Dedifferentiated amniotic fluid mesenchymal stem cell (primary cell): Measurements from ENCODE around the gene SLC12A7.
"Not testable (repeated sequence)": the region's sequence is repeated elsewhere in the genome, so short reads cannot be mapped to it uniquely, and the experiment has no call there.

Experiments used
- DNase-seq: peaks from one replicate; pipeline ENCODE4 v3.0.0-alpha.2; 2016; ENCODE audit errors: extremely low spot score

Gene SLC12A7

GRCh38 chr5:1062761-1063568, 48.9 kb downstream of the SLC12A7 start:
- no peak for DNase-seq

- DNase-seq = no peak
Observed at GRCh38 chr5:1061916-1062315, 49.9 kb downstream of the SLC12A7 start.

DNA sequence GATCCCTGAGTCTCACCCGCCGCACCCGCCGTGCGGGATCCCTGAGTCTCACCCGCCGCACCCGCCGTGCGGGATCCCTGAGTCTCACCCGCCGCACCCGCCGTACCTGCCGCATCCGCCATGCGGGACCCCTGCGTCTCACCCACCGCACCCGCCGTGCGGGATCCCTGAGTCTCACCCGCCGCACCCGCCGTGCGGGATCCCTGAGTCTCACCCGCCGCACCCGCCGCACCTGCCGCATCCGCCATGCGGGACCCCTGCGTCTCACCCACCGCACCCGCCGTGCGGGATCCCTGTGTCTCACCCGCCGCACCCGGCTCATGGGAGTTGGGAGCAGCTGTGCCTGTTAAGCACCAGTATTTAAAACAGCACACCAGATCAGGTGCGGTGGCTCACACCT, 50.6 kb downstream of the SLC12A7 start:
- DNase-seq = not testable (repeated sequence)

- DNase-seq = no peak
Observed at GRCh38 chr5:1060535-1060981, 51.3 kb downstream of the SLC12A7 start.

GRCh38 chr5:1059884-1060263, 52.0 kb downstream of the SLC12A7 start:
- DNase-seq = no peak

DNA sequence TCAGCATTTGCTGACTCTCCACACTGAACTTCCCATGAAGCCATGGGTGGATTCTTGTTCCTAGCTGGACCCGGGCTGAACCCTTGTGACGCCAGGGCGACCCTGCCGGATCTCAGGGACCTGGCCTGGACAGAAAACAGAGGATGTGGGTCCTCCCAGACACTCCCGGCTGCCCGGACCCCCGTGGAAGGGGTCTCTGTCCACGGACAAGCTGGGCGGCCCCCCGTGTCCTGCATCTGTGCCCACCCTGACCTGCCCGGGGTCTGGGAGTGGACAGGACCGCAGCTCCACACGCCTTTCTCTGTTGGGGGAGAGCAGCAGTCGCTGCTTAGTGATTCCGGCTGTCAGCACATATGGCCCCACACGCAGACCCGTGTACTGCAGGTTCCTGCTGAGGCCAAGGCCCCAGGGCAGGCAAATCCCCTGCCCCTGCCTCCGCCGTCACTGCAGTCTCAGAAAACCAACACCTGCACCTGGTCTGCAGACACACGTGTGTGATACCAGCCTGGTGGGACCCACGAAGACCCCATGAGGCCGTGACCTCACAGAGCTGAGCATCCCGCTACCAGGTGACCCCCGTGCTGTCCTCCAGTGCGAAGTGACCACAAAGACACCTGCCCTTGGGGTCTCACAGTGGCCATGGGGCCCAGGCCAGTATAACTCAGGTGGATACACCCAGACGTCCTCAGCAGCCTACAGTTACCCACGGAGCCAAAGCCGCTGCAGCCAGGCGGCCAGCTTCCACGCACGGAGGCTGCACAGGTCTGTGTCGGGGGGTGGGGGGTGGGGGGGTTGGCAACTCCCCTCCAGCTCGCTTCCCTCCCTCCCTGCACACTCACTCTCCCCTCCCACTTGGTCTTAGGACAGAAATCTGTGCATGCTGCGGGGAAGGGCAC, 52.6 kb downstream of the SLC12A7 start:
- DNase-seq = no peak

DNA sequence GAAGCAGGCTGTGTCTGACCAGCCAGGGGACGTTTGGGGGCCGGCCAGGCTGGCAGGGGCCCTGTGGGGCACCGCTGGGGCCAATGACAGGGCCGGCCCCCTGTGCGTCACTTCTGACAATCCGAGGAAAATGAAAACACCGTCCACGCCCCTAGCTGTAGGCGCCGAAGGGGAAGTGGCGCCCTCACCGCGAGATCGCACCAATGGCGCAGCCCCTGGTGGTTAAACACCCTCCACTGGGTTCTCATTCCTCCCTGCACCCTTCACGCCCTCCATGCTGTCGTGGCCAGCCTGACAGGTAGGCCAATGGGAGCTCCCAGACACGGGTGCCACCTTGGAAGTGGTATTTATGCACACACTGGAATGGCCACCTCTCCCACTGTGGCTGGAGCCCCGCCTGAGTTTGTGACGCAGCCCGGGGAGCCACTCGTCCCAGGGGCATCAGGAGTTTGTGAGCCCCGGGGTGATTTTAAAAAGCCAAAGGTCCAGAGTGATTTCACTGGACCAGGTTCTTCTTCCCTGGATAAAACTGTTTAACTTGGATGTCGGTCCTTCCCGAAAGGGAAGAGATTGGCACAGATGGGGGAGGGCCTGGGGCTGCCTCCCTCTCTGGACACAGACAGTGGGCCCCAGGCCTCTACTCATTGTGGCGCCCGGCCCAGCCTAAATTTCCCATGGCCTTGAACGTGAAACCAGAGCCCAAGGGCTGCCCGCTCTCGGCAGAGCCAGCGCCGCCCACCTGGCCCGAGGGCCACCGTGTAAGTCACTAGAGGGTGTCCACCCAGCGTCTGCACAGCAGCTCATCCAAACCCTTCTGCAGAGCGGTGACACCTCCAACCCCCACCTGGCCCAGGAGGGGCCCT, 53.5 kb downstream of the SLC12A7 start:
- DNase-seq = no peak

GRCh38 chr5:1057485-1058082, 54.3 kb downstream of the SLC12A7 start:
- DNase-seq = no peak

DNA sequence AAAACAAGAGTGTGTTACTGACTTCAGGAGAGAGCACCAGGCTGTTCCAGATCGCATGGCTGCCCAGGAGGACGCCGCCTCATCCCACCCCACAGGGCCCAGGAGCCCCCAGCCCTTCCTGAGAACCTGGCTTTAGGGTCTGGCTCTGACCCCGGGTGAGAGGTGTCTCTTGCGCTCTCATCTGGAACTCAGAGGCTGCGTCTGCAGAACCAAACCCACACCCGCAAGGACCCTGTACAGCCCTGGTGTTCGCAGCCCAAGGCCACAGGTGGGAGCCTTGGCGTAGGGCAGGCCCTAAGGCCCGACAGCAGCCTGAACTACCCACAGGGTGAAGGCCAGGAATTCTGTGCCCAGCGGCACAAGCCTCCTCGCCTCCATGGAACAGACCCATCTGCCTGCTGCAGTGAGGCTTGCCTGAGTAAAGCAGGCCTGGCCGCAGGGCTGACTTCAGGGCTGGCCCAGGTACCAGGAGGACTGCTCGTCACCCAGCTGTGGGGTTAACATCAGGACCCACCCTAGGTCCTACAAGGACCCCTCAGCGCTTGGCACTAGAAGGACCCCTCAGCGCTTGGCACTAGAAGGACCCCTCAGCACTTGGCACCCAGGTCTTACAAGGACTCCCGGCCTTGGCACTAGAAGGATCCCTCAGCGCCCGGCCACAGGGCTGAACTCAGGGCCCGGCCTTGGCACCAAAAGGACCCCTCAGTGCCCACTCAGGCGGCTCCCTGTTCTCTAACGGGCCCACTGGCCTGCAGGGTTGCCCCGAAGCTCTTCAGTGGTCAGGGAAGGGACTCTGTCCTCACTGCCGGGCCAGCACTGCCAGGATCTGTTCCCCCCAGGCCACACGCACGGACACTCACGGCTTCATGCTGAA, 55.0 kb downstream of the SLC12A7 start:
- no peak for DNase-seq

- DNase-seq = no peak
Observed at GRCh38 chr5:1055896-1056610, 55.8 kb downstream of the SLC12A7 start.

GRCh38 chr5:1054799-1055775, 56.8 kb downstream of the SLC12A7 start:
- no peak for DNase-seq

- DNase-seq = no peak
Observed at GRCh38 chr5:1054018-1054798, 57.7 kb downstream of the SLC12A7 start.

- no peak for DNase-seq
Observed at GRCh38 chr5:1053391-1054017, 58.4 kb downstream of the SLC12A7 start.

DNA sequence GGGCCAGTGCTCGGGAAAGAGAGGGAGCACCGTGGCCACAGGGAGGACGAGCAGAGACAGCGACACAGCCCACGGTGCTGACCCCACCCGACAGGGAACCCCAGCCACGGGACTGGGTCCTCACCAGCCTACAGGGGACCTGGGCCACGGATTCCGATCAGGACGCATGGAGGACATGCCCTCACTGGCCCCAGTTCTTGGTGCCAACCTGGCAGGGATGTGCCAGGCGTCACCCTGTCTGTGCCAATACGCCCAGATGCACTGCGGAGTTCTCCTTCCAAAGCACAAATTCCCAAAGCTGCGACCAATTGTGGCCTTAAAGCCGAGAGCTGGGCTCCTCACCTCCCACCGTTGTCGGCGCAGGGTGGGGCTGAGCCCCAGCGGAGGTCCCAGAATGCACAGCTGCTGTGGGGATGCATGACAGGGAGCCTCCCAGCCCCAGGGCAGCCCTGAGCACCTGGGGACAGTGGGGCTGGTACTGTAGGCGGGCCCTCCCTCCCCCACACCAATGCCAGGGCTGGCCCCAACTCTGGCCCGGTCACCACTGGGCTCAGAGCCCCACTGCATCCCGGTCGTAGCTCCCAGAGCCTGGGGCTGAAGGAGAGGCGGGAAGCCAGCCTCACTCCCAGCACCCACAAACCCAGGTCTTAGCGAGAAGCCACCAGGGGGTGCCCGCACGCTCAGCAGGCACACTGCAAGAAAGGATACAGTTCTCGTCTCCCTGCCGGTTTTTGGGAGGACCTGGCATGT, 59.0 kb downstream of the SLC12A7 start:
- DNase-seq = no peak

DNA sequence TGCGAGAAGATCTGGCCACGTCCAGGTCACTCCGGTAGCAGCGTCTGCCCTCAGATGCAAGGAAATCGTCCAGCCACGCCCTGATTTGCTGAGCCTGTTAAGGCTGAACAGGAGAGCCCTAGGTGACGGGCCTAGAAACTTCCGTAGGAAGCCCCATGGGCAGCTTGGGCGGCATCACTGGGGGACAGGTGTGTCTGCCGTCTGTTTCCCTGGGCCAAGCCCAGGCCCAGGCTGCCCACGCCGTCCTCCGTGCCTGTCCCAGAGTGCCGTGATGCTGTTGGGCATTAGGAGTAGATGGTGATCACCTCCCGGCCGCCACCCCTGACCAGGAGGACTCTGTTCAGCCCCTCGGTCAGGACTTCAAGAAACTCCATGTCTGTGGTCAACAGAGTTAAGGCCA, 59.8 kb downstream of the SLC12A7 start:
- DNase-seq = no peak

DNA sequence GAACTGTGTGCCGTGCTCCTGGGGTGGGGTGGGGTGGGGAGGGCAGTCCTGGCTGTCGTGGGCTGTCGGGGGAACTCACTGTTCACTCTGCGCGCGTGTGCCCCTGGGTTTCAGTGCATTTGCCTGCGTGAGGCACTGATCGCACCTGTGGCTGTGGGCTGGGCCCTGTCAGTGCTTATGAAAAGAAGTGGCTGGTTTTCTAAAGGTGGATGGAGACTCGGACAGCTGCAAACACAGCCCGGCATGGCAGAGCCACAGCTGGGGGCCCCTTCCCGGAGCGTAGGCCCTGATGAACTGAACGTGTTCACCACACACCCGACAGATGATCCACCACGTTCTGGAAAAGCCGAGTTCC, 60.5 kb downstream of the SLC12A7 start:
- DNase-seq = no peak
